T-helper 2 cell treated with Interferon-gamma antibody and Interleukin-4, amounts not matched to agents 5 μg/mL and 100 μg/mL, for 36 hours (primary cell): ENCODE measurements around the gene TTC4.
"Not testable (repeated sequence)": the region's sequence is repeated elsewhere in the genome, so short reads cannot be mapped to it uniquely, and the experiment has no call there.

Experiments
- DNase-seq: peaks from one replicate; pipeline ENCODE4 v3.0.0; 2021; ENCODE audit warnings: low spot score
- H3K27ac Mint-ChIP-seq: one replicate; pipeline ENCODE4 v1.8.0; 2021; ENCODE audit warnings: mild to moderate bottlenecking, mixed read lengths
- H3K27me3 Mint-ChIP-seq: one replicate; pipeline ENCODE4 v1.8.0; 2021; ENCODE audit warnings: low read depth, mixed read lengths
- H3K36me3 Mint-ChIP-seq: one replicate; pipeline ENCODE4 v1.8.0; 2021; ENCODE audit warnings: low read depth, mixed read lengths
- H3K4me1 Mint-ChIP-seq: one replicate; pipeline ENCODE4 v1.8.0; 2021; ENCODE audit warnings: low read depth, mixed read lengths
- H3K4me3 Mint-ChIP-seq: one replicate; pipeline ENCODE4 v1.8.0; 2022; ENCODE audit warnings: mild to moderate bottlenecking, moderate library complexity, mixed read lengths
- H3K9me3 Mint-ChIP-seq: one replicate; pipeline ENCODE4 v1.8.0; 2021; ENCODE audit warnings: mixed read lengths

The TTC4 gene

DNA sequence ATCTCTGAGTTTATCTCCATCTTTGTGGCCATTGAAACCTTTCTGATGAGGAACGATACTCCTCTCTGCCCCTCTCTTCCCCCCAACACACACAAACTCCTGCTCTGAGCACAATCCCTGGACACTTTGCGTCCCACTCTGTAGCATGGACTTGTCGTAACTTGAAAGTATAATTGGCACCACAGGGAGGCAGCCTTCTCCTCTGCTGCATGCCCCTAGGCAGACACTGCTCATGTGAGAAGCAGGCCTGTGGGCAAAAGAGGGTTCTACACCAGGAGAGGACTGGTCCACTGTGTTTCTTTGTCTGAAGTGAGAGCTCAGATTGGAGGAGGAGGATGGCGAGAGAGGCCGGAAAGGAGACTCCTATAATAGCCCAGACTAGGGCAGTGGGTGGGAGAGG is 52.4 kb downstream of the TTC4 start:
- no peak for DNase-seq
- H3K9me3 Mint-ChIP-seq, result no peaks in the 10 kb centered on the region
- no peak overlapping the region for H3K27ac Mint-ChIP-seq
- H3K27me3 Mint-ChIP-seq, result no peaks in the 10 kb centered on the region
- peaks cover 12% of the 10 kb centered on the region for H3K4me1 Mint-ChIP-seq
- no peaks in the 10 kb centered on the region for H3K36me3 Mint-ChIP-seq
- no peak overlapping the region for H3K4me3 Mint-ChIP-seq

DNA sequence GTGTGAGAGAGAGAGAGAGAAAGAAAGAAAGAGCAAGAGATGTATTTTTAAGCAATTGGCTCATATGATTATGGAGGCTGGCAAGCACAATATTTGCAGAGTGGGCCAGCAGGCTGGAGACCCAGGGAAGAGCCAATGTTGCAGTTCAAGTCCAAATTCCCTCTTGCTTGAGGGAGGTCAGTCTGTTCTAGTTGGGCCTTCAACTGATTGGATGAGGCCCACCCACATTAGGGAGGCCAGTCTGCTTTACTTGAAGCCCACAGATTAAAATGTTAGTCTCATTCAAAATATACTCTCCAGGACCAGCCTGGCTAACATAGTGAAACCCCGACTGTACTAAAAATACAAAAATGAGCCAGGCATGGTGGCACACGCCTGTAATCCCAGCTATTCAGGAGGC is 57.3 kb downstream of the TTC4 start:
- H3K4me1 Mint-ChIP-seq, result no peaks in the 10 kb centered on the region
- no peaks in the 10 kb centered on the region for H3K9me3 Mint-ChIP-seq
- no peak overlapping the region for H3K27ac Mint-ChIP-seq
- no peak for DNase-seq
- H3K36me3 Mint-ChIP-seq, result no peaks in the 10 kb centered on the region
- H3K4me3 Mint-ChIP-seq, result no peak overlapping the region
- no peaks in the 10 kb centered on the region for H3K27me3 Mint-ChIP-seq

DNA sequence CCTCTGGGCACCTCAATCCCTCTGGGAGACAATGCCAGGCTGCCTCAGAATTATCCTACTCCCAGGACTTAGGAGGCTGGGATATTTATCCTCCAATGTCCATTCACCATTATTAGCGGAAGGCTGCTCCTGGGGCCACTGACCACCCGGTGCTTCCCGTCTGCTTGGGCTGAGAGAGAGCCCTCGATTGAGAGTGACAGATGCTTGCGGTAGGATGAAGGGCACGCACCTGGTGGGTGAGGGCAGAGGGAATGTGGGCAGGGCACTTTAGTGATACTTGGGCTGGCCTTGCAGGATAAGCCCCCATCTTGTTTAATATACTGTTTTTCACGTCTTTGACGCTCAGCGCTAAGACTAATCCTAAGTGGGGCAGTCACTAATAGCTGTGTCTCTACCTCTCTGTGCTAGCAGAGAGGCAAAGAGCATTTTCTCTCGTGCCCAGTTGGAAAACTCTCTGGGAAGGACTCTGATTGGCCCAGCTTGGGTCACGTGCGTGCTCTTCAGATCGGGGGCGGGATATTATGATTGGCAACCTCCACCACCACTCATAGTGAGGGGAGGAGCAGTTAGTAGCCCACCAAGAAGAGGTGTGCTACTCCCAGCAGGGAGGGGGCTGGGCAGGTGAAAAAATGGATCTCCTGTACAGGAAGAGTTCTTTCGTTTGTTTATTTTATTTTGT is 59.3 kb downstream of the TTC4 start:
- no peaks in the 10 kb centered on the region for H3K4me1 Mint-ChIP-seq
- H3K27me3 Mint-ChIP-seq, result no peaks in the 10 kb centered on the region
- no peaks in the 10 kb centered on the region for H3K36me3 Mint-ChIP-seq
- H3K27ac Mint-ChIP-seq, result no peak overlapping the region
- no peaks in the 10 kb centered on the region for H3K9me3 Mint-ChIP-seq
- no peak for DNase-seq
- H3K4me3 Mint-ChIP-seq, result no peak overlapping the region

- not testable (repeated sequence) for H3K36me3 Mint-ChIP-seq, H3K9me3 Mint-ChIP-seq
Measured at GRCh38 chr1:54775828-54776721, 60.4 kb downstream of the TTC4 start.

DNA sequence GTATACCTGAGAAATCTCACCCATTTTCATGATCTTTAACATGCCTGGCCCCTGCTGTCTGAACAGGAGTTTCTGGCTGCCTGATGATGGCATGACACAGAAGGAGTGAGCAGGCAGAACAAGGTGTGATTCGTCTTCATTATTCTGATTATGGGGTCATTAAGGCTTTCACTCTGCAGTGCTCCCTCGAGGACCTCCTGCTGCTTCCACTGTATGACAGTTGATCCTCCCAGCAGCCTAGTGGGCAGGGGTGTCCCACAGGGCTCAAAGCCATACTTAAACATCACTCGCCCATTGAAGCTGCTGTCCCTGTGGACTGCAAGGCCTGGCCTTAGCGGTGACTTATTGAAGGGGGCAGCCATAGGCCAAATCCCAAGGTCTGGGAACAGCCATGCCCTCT is 61.4 kb downstream of the TTC4 start:
- H3K4me1 Mint-ChIP-seq, result no peaks in the 10 kb centered on the region
- H3K36me3 Mint-ChIP-seq, result no peaks in the 10 kb centered on the region

More at GRCh38 chr1:54775828-54776721, 60.4 kb downstream of the TTC4 start:
- not testable (repeated sequence) for DNase-seq, H3K4me3 Mint-ChIP-seq, H3K27ac Mint-ChIP-seq, H3K27me3 Mint-ChIP-seq, H3K4me1 Mint-ChIP-seq

DNA sequence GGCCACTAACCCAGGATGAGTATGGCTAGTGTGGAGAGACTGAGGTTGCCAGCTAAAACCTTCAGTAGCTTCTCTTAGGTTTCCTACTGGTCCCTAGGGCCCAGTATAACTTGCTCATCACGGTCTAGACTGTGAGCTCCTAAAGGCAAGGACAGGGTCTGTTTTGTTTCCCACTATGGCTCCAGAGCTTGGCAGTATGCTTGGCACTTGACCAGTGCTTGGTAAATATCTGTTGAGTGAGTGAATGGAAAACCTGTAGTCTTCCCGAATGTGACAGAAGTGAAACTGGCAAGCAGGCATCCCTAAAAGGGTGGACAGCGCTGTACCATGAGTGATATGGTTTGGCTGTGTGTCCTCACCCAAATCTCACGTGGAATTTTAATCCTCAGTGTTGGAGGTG is 61.8 kb downstream of the TTC4 start:
- H3K36me3 Mint-ChIP-seq, result no peaks in the 10 kb centered on the region

More for the DNA sequence above, 61.4 kb downstream of the TTC4 start:
- H3K27me3 Mint-ChIP-seq, result no peaks in the 10 kb centered on the region
- no peak overlapping the region for H3K27ac Mint-ChIP-seq
- DNase-seq, result no peak
- no peak overlapping the region for H3K4me3 Mint-ChIP-seq
- no peaks in the 10 kb centered on the region for H3K9me3 Mint-ChIP-seq

DNA sequence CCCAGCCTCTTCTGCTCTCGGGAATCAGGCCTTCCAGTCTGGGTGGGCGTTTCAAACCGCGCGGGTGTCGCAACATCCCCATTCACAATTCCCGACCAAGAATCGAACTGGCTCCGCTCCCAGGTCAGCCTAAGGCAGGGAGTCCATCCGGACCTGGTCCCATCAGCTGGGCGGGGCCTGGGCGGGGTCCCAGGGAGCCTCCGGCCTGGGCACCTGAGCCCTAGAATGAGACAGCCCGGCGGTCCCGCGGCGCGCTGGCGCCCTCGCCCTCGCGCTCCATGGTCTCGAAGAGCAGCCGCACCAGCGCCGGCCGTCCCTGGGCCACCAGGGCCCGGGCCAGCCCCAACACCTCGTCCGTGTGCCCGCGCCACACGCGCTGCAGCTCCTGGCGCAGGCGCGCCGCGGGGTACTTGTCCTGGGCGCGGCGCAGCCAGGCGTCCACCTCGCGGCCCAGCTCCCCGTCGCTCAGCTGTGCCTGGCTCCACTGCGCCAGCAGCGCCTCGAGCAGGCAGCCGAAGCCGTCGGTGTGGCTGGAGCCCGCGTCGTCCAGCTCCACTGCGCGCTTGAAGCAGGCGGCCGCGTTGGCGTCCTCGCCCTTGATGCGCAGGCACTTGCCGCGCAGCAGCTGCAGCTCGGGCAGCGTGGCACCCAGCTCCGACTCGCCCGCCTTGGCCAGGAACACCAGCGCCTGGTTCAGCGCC is 65.5 kb downstream of the TTC4 start:
- Mint-ChIP-seq H3K4me1 (no peaks in the 10 kb centered on the region), H3K4me3 (no peak overlapping the region), H3K9me3 (no peaks in the 10 kb centered on the region), H3K36me3 (no peaks in the 10 kb centered on the region), H3K27ac (no peak overlapping the region), H3K27me3 (no peaks in the 10 kb centered on the region)
- DNase-seq, result no peak

More for the DNA sequence above, 61.8 kb downstream of the TTC4 start:
- DNase-seq, result no peak
- Mint-ChIP-seq H3K9me3 (no peaks in the 10 kb centered on the region), H3K4me1 (no peaks in the 10 kb centered on the region), H3K27me3 (no peaks in the 10 kb centered on the region), H3K4me3 (no peak overlapping the region), H3K27ac (no peak overlapping the region)

DNA sequence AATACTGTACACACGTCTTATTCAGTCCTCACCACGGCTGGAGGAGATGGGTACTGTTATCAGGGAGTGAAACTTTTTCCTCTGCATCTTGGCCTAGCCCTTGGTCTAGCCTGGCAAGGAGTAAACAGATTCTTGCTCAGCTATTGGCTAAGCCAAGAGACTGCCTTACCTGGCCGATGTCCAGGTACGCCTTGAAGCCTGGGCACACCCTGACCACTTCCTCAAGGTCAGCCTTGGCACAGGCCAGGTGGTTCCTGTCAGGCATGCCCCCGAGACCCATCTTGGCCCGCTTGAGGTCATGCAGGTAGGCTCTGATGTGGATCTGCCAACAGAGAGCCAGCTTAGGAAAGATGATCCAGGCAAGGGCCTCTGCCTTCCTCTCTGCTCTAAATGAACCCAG is 66.5 kb downstream of the TTC4 start:
- H3K9me3 Mint-ChIP-seq, result no peaks in the 10 kb centered on the region
- H3K4me3 Mint-ChIP-seq, result no peak overlapping the region
- no peaks in the 10 kb centered on the region for H3K27me3 Mint-ChIP-seq
- H3K27ac Mint-ChIP-seq, result no peak overlapping the region
- no peaks in the 10 kb centered on the region for H3K4me1 Mint-ChIP-seq
- H3K36me3 Mint-ChIP-seq, result no peaks in the 10 kb centered on the region
- DNase-seq, result no peak

GRCh38 chr1:54782588-54782987 is 66.9 kb downstream of the TTC4 start:
- Mint-ChIP-seq H3K4me1 (no peaks in the 10 kb centered on the region), H3K9me3 (no peaks in the 10 kb centered on the region), H3K4me3 (no peak overlapping the region), H3K27ac (no peak overlapping the region), H3K36me3 (no peaks in the 10 kb centered on the region), H3K27me3 (no peaks in the 10 kb centered on the region)
- DNase-seq, result no peak

- no peaks in the 10 kb centered on the region for H3K9me3 Mint-ChIP-seq
- H3K36me3 Mint-ChIP-seq, result no peaks in the 10 kb centered on the region
- H3K27me3 Mint-ChIP-seq, result no peaks in the 10 kb centered on the region
- H3K27ac Mint-ChIP-seq, result no peak overlapping the region
- no peak overlapping the region for H3K4me3 Mint-ChIP-seq
- no peaks in the 10 kb centered on the region for H3K4me1 Mint-ChIP-seq
- DNase-seq, result no peak
Measured at GRCh38 chr1:54784066-54784465, 68.4 kb downstream of the TTC4 start.

GRCh38 chr1:54786778-54787177 is 71.1 kb downstream of the TTC4 start:
- DNase-seq, result no peak
- H3K27ac Mint-ChIP-seq, result no peak overlapping the region

GRCh38 chr1:54787604-54788003 is 71.9 kb downstream of the TTC4 start:
- Mint-ChIP-seq H3K4me3 (no peak overlapping the region), H3K27ac (no peak overlapping the region), H3K27me3 (no peaks in the 10 kb centered on the region), H3K4me1 (no peaks in the 10 kb centered on the region), H3K36me3 (no peaks in the 10 kb centered on the region), H3K9me3 (peaks cover 7% of the 10 kb centered on the region)
- no peak for DNase-seq

More at GRCh38 chr1:54786778-54787177, 71.1 kb downstream of the TTC4 start:
- peaks cover 3% of the 10 kb centered on the region for H3K9me3 Mint-ChIP-seq
- H3K4me1 Mint-ChIP-seq, result no peaks in the 10 kb centered on the region
- H3K4me3 Mint-ChIP-seq, result no peak overlapping the region
- H3K27me3 Mint-ChIP-seq, result no peaks in the 10 kb centered on the region
- no peaks in the 10 kb centered on the region for H3K36me3 Mint-ChIP-seq

- DNase-seq, result no peak
- Mint-ChIP-seq H3K27me3 (no peaks in the 10 kb centered on the region), H3K4me1 (no peaks in the 10 kb centered on the region), H3K4me3 (no peak overlapping the region), H3K36me3 (no peaks in the 10 kb centered on the region), H3K9me3 (peaks cover 7% of the 10 kb centered on the region), H3K27ac (no peak overlapping the region)
Measured at GRCh38 chr1:54788459-54788858, 72.8 kb downstream of the TTC4 start.

DNA sequence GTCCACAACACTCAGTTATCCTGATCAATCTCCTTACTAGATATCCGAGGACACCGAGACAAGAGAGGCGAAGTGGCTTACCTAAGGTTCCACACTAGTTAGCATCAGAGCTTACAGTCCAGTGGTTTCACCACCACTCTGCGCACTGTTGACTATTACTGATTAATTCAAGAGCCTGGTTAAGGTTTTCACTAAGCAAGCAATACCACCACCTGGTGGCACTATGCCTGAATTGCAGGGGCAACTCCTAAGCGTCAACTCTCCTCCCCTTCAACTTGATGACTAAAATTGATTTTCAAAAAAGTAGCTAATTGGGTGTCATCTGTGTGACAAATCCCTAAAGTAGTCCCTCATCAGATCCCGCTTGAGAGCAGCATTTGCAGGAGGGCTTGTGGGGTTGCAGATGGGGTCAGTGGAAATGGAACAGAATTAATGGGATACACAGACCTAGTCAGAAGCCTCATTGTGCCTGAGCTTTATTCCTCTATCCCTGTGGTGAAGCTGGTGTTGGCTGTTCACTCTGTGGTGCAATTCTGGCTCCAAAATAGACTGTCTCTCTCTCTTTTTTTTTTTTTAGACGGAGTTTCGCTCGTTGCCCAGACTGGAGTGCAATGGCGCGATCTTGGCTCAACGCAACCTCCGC is 76.3 kb downstream of the TTC4 start:
- Mint-ChIP-seq H3K4me1 (peaks cover 4% of the 10 kb centered on the region), H3K27me3 (no peaks in the 10 kb centered on the region), H3K9me3 (peaks cover 7% of the 10 kb centered on the region), H3K27ac (no peak overlapping the region), H3K36me3 (no peaks in the 10 kb centered on the region), H3K4me3 (no peak overlapping the region)
- no peak for DNase-seq
